NB4 (cell line): Measurements from ENCODE around the gene SHLD2.
"Not testable (repeated sequence)": the region's sequence is repeated elsewhere in the genome, so short reads cannot be mapped to it uniquely, and the experiment has no call there.

Source experiments
- MYC ChIP-seq: IDR thresholded peaks from 2 replicates; pipeline ENCODE4 v1.6.1; 2011; ENCODE audit warnings: low read depth, low read length
- POLR2A ChIP-seq: IDR thresholded peaks from 2 replicates; pipeline ENCODE4 v1.6.1; 2011; ENCODE audit warnings: mild to moderate bottlenecking; ENCODE audit not compliant: insufficient read length; ENCODE audit errors: extremely low read depth
- TF ChIP-seq, protein P1 (sequence below): IDR thresholded peaks from 2 replicates; pipeline ENCODE4 v1.6.1; 2011; ENCODE audit warnings: low read depth, low read length
- TF ChIP-seq, protein P2 (sequence below): IDR thresholded peaks from one replicate; pipeline ENCODE4 v1.5.1; 2012; ENCODE audit warnings: low read depth, low read length

DNA sequence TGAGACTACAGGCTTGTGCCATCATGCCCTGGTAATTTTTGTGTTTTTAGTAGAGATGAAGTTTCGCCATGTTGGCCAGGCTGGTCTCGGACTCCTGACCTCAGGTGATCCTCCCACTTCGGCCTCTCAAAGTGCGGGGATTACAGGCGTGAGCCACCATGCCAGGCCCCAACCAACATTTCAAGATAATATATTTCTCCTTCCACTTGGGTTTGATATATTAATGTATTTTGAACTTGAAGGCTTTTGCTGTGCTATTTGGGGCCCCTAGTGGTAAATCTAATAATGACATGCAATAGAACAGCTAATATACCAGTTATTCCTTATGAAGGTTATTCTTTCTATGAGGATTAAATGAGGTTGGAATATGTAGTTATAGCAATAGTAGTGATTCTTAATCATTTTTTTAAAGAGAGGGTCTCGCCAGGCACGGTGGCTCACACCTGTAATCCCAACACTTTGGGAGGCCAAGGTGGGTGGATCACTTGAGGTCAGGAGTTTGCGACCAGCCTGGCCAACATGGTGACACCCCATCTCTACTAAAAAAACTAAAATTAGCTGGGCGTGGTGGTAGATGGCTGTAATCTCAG is 54.1 kb downstream of the SHLD2 start:
- TF ChIP-seq, protein P1, sequence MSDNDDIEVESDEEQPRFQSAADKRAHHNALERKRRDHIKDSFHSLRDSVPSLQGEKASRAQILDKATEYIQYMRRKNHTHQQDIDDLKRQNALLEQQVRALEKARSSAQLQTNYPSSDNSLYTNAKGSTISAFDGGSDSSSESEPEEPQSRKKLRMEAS: not testable (repeated sequence)
- TF ChIP-seq POLR2A, MYC: not testable (repeated sequence)
- TF ChIP-seq, protein P2, sequence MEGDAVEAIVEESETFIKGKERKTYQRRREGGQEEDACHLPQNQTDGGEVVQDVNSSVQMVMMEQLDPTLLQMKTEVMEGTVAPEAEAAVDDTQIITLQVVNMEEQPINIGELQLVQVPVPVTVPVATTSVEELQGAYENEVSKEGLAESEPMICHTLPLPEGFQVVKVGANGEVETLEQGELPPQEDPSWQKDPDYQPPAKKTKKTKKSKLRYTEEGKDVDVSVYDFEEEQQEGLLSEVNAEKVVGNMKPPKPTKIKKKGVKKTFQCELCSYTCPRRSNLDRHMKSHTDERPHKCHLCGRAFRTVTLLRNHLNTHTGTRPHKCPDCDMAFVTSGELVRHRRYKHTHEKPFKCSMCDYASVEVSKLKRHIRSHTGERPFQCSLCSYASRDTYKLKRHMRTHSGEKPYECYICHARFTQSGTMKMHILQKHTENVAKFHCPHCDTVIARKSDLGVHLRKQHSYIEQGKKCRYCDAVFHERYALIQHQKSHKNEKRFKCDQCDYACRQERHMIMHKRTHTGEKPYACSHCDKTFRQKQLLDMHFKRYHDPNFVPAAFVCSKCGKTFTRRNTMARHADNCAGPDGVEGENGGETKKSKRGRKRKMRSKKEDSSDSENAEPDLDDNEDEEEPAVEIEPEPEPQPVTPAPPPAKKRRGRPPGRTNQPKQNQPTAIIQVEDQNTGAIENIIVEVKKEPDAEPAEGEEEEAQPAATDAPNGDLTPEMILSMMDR: not testable (repeated sequence)
